ENCODE measurements around the gene ANKFY1.
A peak's percentile ranks its signal among the peaks of the same experiment; 100 is the strongest.
"Not testable (repeated sequence)": the region's sequence is repeated elsewhere in the genome, so short reads cannot be mapped to it uniquely, and the experiment has no call there.

Gene ANKFY1

GRCh38 chr17:4261452-4261851 lies 2.3 kb downstream of the ANKFY1 start:
- DNase-seq (ENCODE audit: low spot score): no peak

DNA sequence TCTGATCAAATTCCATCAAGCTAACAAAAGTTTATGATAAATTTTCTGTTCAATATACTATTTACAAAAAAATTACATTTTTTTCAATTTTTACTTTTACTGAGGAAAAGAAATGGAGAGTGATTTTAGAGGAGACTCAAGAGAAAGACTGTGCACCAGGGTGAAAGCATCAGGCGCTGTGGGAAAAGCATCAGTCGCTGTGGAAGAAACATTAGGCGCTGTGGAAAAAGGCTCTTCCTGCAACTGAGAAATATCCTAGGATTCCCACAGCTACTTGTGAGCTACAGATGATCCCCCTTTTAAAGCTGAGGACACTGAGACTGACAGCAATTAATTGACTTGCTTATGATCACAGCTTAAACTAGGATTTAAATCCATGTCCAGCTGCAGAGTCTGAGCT lies 4.9 kb downstream of the ANKFY1 start:
- no peak for DNase-seq (ENCODE audit: low spot score)

- no peak for DNase-seq (ENCODE audit: low spot score)
Measured at GRCh38 chr17:4256952-4257351, 6.8 kb downstream of the ANKFY1 start.

DNA sequence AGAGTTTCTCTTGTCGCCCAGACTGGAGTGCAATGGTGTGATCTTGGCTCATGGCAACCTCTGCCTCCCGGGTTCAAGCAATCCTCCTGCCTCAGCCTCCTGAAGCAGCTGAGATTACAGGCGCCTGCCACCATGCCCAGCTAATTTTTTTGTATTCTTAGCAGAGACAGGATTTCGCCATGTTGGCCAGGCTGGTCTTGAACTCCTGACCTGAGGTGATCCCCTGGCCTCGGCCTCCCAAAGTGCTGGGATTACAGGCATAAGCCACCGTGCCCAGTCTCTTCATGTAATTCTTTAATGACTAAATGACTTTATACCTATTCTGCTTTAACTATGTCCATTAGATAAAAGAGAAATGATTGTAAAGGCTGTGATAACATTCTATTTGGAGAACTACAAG lies 8.5 kb downstream of the ANKFY1 start:
- DNase-seq (ENCODE audit: low spot score): not testable (repeated sequence)

- DNase-seq (ENCODE audit: low spot score): no peak
Measured at GRCh38 chr17:4250887-4251286, 12.9 kb downstream of the ANKFY1 start.

- no peak for DNase-seq (ENCODE audit: low spot score)
Measured at GRCh38 chr17:4249452-4250029, 14.2 kb downstream of the ANKFY1 start.

- DNase-seq (ENCODE audit: low spot score): no peak
Measured at GRCh38 chr17:4248504-4249277, 15.1 kb downstream of the ANKFY1 start.

GRCh38 chr17:4247971-4248388 lies 15.8 kb downstream of the ANKFY1 start:
- DNase-seq (ENCODE audit: low spot score): no peak

GRCh38 chr17:4247361-4247970 lies 16.3 kb downstream of the ANKFY1 start:
- DNase-seq (ENCODE audit: low spot score): no peak

DNA sequence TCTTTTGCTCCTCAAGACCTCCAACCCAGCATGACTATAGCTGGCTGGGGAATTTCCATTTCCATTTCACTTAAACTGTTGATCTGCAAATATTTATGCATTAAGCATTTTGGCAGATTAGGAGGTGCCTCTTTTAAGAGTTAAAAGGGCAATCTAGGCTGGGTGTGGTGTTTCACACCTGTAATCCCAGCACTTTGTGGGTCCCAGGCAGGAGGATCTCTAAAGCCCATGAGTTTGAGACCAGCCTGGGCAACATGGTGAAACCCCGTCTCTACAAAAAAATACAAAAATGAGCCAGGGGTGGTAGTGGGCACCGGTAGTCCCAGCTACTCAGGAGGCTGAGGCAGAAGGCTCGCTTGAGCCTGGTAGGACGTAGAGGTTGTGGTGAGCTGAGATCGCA lies 17.1 kb downstream of the ANKFY1 start:
- no peak for DNase-seq (ENCODE audit: low spot score)

DNA sequence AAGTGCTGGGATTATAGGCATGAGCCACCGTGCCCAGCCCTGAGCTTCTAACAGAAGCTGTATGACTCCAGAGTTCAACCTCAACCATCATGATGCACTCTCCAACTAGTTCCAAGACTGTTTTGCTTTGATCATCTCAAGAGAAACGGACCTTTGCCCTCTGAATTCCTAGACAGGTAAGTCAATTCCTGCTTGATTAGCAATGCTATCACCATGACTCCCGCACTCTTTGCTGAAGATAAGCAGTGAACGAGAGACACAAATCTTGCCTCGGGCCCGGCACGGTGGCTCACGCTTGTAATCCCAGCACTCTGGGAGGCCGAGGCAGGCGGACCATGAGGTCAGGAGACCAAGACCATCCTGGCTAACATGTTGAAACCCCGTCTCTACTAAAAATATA lies 22.2 kb downstream of the ANKFY1 start:
- no peak for DNase-seq (ENCODE audit: low spot score)

DNA sequence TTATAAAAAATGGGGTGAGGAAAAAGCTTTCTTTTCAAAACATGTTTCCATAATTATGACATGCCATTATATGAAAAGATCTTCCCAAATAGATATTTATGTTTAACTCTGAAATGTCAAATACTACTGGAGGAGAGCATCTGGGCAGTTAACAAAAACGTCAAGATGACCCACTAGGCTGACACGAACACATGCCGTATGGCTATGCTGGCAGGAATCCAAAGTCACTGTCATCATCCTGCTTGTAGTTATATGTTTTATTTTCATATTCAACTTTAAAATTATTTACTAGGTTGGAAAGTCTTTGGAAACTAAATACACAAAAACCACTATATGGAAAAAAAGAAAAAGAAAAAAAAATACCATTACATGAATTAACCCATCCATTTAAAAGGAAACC lies 27.3 kb downstream of the ANKFY1 start:
- DNase-seq (ENCODE audit: low spot score): no peak

- no peak for DNase-seq (ENCODE audit: low spot score)
Measured at GRCh38 chr17:4235372-4236279, 28.2 kb downstream of the ANKFY1 start.

- DNase-seq (ENCODE audit: low spot score): no peak
Measured at GRCh38 chr17:4234401-4234800, 29.4 kb downstream of the ANKFY1 start.

- DNase-seq (ENCODE audit: low spot score): no peak
Measured at GRCh38 chr17:4233668-4234258, 30.0 kb downstream of the ANKFY1 start.

GRCh38 chr17:4232168-4232813 lies 31.5 kb downstream of the ANKFY1 start:
- no peak for DNase-seq (ENCODE audit: low spot score)

GRCh38 chr17:4229627-4230541 lies 33.9 kb downstream of the ANKFY1 start:
- DNase-seq (ENCODE audit: low spot score): peak; percentile 39

DNA sequence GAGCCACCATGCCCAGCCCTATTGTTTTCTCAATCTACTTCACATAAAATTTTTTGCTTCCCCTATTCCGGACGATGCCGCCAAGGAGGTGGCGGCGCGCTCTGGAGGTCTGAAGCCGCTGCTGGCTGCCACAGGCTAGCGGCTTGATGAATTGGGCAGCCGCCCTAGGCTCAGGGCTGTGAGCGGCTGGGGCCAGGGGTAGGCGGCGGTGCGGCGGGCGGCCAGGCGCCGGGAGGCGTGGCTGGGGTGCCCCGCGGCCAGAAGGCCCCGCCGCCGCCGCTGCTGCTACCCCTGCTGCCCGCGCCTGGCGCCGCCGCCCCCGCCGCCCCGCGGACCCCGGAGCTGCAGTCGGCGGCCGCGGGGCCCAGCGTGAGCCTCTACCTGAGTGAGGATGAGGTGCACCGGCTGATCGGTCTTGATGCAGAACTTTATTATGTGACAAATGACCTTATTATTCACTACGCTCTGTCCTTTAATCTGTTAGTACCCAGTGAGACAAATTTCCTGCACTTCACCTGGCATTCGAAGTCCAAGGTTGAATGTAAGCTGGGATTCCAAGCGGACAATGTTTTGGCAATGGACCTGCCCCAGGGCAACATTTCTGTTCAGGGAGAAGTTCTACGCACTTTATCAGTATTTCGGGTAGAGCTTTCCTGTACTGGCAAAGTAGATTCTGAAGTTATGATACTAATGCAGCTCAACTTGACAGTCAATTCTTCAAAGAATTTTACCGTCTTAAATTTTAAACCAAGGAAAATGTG lies 41.7 kb downstream of the ANKFY1 start:
- no peak for DNase-seq (ENCODE audit: low spot score)

GRCh38 chr17:4221163-4221562 lies 42.6 kb downstream of the ANKFY1 start:
- no peak for DNase-seq (ENCODE audit: low spot score)

DNA sequence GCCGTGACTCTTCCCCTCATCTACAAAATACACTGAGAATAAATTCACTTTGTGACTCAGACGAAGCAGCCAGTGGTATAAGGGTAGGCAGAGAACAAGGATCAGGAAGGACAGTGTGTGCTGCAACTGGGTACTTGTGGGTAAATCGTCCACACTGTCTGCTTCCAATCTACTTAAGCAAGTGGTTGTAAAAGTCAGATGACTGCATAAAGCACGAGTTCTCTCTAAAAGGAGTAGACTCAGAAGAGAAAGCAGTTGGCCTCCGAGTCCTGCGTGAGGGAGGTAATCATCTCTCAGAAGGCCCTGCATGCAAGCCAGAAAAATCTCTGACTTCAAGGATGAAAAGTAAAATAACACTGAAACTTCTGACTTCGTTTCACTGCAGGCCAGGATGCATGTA lies 43.1 kb downstream of the ANKFY1 start:
- DNase-seq (ENCODE audit: low spot score): no peak
